HG03460 (cell line): ENCODE measurements around the gene MELTF.

Experiments used
- ATAC-seq: cut with Tn5 transposase; IDR thresholded peaks from one replicate; pipeline ENCODE4 v1.9.1; 2021; ENCODE audit not compliant: unreplicated experiment

MELTF gene

DNA sequence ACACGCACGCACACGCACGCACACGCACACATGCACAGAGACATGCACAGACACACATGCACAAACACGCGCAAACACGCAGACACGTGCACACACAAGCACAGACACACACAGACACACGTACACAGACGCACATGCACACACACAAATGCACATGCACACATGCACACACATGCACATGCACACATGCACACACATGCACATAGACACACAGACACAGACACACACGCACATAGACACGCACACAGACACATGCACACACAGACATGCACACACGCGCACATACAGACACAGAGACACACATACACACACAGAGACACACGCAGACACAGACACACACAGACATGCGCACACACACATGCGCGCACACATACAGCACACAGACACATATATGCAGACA is 34.6 kb downstream of the MELTF start:
- ATAC-seq: no peak

DNA sequence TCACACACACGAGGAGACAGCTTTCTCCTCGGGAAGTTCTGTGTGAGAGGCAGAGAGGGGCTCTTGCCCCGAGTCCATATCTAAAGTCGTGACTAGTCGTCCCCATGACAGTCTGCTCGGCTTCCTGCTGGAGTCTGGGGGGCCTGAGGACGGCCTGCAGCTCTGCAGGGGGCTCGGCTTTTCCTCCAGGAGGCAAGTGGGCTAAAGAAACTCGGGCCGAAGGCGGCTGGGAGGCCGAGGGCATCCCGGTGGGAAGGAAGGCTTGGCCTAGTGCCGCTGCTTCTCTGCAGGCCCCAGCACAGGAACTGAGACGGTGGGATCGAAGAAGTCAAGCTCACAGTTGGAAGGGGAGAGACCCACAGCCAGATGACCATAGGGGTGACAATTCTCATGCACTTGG is 35.6 kb downstream of the MELTF start:
- no peak for ATAC-seq

DNA sequence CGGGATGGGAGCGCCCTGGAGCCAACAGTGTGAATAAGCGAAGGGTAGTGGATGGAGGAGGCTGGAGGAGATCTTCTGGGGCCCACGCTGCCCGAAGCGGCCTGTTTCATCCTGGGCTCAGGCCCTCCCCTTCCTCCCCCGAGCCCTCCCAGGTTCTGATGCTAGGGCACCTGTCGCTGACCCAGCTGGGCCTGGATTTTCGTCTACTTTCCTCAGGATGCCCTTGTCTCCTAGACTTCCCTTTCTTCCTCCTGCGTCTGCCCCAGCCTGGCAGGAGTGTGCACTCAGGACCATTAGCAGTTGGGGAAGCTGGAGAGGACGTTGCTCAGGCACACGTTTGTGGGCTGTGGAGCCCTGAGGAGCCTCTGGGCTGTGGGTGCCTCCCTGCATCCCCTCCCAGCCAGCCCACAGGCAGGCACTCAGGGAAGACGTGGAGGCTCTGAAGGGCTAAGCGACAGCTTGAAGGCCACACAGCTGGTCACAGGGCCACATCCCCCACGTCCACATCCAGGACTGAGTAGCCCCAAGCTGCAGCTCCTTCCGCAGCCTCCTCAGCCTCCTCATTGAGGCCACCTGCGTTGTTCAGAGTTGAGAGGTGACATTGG is 37.1 kb downstream of the MELTF start:
- ATAC-seq: no peak

DNA sequence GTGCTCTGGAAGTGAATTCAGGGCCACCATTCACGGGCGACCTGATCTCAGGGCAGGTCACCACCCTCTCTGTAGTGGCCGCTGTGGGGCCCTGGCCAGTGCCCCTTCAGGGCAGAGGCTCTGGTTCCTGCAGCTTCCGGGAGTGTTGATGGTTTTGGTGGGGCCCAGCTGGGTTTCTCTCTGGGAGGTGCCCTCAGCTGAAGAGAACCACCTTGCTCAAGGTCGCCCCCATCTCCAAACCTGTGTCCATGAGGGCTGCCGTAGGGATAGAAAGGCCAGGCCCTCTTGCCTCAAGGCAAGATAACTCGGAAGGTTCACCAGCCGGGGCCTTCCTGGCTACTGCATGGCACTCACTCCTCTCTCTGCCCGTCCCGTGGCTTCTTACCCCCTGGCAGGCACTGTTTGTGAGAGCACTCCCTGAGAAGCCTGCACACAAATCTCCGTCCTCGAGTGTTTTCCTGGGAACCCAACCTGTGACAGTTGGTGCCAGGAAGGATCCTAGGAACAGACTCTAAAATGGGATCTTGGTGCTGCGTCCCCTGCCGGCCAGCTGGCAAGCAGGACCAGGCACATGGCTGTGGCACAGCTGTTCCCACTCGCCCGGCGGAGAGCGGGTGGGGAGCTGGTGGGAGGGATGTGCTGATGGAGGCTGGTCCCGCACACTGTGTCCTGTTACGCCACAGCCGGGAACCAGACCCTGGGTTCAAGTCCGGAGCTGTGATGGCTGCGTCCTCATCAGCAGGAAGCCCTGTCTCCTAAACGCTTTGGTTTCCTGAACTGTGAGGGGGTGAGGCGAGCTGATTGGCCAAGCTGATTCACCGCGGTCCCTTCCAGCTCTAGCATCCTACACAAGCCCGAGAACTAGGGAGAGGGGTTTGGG is 37.8 kb downstream of the MELTF start:
- no peak for ATAC-seq

DNA sequence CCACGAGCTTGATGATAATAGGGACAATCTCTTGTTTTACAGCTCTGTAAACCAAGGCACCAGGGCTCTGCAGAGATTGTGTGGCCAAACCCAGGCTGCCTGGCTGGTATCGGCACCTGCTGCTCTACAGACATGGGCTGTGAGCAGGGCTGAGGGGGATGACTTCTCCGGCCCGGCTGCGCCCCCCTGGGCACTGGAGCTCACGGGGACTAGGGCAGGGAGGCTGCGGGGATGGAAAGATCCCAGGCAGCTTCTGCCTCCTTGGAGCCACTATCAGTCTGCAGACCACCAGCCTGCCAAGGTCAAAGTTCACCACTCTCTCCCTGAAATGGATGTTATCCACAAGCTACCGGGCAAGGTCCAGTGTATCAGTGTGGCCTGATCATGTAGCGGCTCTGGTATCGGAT is 39.0 kb downstream of the MELTF start:
- ATAC-seq: no peak

DNA sequence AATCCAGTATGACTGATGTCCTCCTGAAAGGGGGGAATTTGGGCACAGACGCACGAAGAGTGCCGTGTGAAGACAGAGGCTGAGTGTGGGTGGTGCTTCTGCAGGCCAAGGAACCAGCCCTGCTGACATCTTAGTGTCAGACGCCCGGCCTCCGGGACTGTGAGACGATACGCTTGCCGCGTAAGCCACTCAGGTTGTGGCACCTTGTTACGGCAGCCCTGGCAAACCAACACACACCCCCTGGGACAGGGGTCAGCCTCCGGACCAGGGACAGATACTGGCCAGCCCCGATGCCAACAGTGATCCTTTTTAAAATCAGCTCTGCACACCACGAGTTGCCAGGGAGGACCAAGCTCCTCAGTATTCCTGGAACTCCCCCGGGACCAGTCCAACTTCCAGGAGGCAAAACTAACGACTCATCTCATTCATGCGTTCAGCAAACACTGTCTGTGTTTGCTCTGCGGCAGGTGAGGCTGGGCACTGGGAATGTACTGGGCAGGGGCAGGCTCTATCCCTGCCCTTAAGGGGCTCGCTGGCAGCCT is 39.8 kb downstream of the MELTF start:
- ATAC-seq: no peak

DNA sequence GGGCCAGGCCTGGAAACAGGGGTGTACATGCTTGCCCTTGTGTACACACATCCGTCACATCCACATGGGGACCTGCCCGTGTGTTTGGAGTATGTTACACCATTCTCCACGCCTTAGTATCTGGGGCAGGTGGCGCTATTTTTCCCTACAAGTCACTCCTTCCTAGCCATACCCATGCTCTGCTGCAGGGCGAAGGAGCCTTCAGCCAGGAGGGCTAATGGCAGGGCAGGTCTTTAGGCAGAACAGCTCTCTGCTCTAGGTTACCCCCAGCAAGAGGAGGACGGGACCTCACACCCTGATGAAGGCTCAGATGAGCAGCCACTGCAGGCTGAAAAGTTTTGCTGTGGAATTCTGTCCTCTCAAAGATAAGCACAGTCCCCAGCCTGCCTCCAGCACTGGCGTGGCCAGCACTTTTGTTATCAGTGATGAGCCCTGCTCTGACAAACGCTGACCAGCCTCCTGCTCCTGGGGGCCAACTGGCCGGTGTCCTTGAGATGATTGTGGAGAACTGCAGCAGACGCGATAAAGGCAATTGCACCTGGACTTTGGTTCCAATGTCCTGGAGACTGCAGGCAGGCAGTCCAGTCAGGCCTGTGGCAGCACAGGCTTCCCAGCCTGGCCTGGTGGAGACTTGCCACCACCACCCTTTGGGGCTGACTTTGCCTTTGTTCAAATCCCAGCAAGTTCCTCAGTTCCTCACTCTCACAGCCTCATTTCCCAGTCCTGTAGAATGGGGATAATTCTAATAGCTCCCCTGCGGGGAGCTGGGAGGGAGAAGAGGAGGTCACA is 41.2 kb downstream of the MELTF start:
- no peak for ATAC-seq

DNA sequence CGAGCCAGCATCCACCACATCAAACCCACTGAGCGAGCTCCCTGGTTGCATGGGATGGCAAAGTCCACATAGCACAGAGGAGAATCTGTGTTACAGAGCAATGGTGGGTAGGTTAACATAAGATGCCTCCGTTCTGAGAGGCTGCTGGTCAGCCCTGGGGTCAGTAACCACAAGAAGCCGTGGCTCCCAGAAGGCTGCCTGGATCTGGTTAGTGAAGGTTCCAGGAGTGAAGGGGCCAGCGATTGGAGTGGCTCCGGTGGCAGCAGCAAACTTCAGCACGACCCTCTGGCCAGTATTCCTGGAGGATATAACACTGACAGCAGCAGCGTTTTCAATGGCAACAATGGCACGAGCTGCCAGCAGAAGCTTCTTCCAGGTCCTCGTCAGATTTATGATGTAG is 42.6 kb downstream of the MELTF start:
- ATAC-seq: no peak

DNA sequence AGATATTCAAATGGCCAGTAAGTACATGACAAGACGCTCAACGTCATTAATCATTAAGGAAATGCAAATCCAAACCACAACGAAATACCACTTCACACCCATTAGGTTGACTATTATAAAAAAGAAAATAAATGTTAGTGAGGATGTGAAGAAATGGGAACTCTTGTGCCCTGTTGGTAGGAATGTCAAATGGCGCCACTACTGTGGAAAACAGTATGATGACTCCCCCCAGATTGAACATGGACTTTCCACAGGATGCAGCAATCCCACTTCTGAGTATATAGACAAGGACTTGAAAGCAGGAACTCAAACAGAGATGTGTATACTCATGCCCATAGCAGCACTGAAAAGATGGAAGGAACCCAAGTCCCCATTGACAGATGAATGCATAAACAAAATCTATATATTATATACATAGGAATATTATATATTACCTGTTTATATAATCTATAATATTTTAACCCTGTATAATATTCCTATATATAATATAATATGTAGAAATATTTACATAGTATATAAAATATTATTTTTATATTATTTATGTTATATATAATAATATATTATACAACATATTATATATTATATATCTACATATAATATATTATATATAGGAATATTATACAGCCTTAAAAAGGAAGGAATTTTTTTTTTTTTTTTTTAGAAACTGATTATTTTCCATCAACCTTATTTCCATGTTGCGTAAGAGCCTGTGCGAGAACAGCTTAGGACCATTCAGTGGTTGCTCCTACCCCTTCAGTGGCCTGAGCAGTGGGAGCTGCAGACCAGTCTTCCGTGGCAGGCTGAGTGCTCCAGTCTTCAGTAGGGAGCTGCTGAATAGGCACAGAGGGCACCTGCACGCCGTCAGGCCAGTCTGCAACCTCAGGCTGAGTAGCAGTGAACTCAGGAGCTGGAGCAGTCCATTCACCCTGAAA is 43.4 kb downstream of the MELTF start:
- no peak for ATAC-seq

DNA sequence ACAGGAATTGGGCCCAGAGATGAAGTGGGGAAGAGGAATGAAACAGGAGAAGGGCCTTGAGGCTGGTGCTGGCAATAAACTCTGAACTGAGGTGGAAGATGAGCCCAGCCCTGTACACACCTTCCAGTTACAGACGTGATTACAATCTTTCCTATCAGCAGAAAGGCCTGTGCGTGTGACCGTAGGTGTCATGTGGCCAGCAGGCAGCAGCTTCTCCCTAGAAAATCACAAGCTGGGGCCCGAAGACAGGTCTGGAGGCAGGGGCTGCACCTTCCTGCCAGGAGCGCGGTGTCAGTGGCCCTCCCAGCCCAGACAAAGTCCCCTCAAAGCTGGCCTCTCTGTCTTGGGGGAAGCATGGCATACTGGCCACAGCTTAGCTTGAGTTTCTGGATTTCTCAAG is 44.3 kb downstream of the MELTF start:
- ATAC-seq: no peak

DNA sequence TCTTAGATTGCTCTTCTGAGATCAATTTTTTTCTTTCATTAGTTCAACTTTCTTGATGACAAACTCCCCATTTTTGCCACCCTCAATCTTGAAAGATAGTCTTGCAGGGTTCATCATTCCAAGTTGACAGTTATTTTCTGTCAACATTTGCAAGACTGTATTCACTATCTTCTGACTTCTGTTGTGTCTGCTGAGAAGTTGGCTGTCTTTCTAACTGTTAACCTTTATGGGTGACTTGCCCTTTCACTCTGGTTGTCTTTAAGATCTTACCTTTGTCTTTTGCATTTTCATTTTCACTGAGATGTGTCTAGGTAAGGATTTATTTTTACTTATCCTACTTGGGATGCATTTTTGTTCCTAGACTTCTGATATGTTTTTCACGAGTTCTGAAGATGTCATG is 46.4 kb downstream of the MELTF start:
- ATAC-seq: no peak

DNA sequence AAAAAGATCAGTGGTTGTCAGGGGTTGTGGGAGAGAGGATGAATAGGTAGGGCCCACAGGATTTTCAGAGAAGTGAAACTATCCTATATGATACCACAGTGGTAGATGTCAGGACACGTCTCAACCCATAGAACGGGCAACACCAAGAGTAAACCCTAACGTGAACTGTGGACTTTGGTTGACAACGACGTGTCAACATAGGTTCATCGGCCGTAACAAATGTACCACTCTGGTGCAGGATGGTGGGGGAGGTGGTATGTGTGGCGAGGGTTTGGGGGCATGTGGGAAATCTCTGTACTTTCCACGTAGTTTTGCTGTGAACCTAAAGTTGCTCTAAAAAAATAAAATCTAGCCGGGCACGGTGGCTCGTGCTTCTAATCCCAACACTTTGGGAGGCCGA is 48.0 kb downstream of the MELTF start:
- ATAC-seq: no peak

DNA sequence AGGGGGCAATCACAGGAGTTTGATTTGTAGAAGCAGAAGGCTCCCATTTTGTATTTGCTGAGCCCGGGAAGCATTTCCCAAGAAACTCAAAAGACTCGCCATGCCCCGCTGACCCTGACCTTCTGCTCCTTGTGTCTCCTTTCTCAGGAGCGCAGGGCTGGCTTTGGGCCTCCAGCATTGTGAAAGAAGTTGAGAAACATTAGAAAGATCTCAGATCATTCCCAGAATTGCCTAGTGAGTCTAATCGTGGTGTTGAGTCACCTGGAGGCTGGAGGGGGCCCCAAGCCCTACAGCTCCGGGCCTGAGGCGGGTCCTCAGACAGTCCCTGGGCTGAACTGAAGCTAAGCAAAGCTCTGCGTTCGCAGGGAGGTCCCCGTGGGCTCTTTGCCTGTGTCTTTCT is 50.1 kb downstream of the MELTF start:
- no peak for ATAC-seq

DNA sequence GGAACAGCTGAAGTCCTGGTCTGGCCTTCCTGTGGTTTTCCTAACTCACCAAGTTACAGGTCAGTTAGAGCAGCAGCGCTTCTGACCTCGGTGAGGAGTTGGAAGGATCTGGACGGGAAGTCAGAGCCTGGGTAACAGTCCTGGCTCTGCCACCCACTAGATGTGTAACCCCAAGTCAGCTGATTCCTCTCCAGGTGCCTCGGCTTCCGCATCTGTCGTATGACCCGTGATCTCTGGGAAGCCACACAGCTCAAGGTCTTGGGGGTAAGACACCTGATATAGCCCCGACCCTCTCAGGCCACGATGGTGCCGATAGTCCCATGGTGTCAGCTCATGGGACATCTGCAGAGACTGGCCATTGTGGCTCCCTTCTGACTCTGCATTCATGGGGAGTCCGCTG is 52.7 kb downstream of the MELTF start:
- ATAC-seq: no peak

DNA sequence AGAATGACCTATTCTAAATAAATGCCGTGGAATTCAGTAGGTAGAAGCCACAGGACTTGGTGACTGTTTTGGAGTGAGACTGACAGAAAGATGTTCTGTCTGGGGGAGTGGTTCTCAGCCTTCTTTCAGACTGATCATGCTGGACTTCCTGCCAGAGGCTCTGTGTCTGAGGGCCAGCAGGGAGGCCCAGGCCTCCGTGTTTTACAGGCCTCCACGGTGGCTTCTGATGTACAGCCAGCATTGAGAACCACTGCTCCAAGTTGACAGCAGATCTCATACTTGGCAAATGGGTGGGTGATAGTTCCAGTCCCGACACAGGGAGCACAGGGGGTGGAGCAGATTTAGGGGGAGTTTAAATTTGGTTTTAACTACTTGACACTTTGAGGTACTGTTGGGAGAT is 54.3 kb downstream of the MELTF start:
- no peak for ATAC-seq

DNA sequence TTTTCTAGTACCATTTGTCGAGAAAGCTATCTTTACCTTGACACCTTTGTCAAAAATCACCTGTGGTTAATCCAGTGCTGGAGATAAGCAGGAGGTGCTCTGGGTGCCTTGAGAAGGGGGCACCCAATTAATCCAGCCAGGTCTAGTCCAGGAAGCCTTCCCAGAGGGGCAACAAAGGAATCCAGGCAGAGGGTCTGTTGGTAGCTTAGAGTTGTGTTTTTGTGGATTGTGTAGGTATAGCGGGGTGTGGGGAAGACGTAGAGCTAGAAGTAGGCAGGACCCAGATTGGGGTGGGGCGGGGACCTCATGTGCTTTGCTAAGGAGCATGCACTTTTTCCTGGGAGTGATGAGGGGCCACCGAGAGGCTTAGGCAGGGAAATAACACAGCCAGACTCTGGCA is 55.0 kb downstream of the MELTF start:
- no peak for ATAC-seq

DNA sequence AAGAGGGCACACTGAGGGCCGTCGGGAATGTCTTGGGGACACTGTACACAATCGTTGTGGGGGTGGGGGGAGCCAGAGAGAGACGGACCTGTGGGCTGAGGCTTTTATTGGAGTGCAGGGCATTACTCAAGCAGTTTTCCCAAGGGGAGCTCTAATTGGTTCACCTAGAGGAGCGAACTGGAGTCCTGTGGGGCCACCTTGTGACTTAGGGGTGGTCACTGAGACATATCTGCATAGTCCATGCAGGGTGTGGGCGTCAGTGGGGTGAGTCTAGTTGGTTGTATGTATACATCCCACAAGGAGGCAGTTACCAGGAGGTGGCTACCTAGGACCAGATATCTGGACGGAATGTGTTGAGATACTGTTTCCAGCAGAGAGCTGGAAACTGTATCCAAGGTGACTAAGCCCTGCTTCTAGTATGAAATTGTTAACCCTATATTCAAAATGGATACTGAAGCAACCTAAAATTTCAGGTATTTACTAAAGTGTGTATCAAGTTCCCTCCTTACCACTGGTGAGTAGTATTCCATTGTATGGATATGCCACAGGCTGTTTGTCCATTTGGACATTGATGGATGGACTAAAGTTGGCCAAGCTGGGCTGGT is 58.4 kb downstream of the MELTF start:
- ATAC-seq: no peak

DNA sequence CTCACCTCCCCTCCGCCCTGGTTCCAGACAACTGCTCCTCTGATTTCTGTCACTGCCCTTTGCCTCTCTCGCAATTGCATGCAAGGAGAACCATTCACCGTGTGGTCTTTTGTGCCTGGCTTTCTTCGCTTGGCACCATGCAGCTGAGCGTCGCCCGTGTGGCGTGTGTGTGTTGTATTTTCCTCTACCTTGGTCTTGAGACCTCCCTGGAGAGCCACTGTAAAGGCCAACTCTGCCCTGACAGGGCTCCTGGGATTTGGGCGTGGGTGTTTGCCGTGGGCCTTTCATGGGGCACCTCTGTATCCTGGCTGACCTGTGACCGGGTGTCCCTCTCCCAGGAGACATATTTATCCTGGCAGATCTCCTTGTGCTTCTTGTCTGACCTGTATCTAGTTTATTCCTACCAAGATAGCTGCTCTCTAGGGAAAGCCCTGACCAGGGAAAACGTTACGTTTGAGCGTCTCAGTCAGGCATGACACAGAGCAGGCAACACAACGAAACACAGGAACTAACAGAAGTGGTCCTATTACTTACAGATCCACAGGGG is 59.0 kb downstream of the MELTF start:
- no peak for ATAC-seq

DNA sequence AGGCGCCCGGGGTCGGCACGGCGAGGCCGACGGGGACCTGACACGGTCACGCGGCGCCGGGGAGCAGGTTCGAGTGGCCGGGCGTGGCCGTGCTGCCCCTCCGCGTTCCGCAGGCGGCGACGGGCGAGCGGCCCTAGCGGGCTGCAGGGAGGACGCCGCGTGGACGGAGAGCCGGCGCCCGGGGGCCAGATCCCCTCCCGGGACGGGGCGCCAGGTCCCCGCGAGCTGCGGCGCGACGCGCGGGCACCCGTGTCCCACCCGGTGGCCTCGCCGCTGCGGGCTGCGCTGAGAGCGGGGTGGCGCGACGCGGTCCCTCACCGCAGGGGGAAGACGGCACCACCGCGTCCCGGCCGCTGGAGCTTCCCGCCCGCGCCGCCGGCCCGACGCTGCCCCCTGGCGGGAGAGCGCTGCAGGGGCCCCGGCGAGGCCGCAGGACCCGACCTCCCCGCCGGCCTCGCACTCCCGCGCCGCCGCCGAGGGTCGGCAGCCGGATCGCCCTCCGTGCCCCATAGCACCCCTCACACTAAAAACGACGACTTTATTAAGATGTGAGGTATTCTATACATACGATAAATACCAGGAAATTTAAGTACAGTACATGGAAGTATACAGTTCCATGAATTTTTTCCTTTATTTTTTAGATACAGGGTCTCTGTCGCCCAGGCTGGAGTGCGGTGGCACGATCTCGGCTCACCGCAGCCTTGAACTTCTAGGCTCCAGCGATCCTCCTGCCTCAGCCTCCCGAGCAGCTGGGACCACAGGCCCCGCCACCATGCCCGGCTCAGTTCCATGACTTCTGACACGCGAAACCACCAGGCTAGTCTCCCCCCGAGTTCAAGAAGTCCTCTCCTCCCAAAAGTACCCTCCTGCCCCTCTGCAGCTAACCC is 59.7 kb downstream of the MELTF start:
- peak; percentile 48 for ATAC-seq
